ENCODE measurements around the gene LRG1.
A peak's percentile ranks its signal among the peaks of the same experiment; 100 is the strongest.

LRG1 gene

GRCh38 chr19:4505570-4506448 is 34.0 kb downstream of the LRG1 start:
- Histone ChIP-seq H3K4me3 (ENCODE audit: low read depth in 1 of 5, low read length in 5 of 5) (peak overlapping the region in 1 of 5 donors; percentile 25), H3K4me1 (ENCODE audit: control insufficient read depth in 5 of 5, insufficient read depth in 5 of 5, low read length in 5 of 5) (peaks cover 9 to 73% (median 56%) of the 10 kb centered on the region in 5 donors), H3K27ac (ENCODE audit: low read depth, low read length) (peak overlapping the region; percentile 90), H3K36me3 (ENCODE audit: control insufficient read depth in 5 of 5, insufficient read depth in 5 of 5, low read length in 5 of 5) (peaks cover 0 to 76% (median 67%) of the 10 kb centered on the region in 5 donors), H3K9me3 (ENCODE audit: control insufficient read depth in 5 of 5, low read length in 5 of 5) (peaks cover 0 to 2% (median 0%) of the 10 kb centered on the region in 5 donors), H3K9ac (ENCODE audit: low read length in 5 of 5) (peak overlapping the region in 1 of 5 donors; percentile 5), H3K27me3 (ENCODE audit: control insufficient read depth in 5 of 5, insufficient read depth in 4 of 5, low read length in 5 of 5) (no peaks in the 10 kb centered on the region)

GRCh38 chr19:4504891-4505569 is 34.8 kb downstream of the LRG1 start:
- Histone ChIP-seq H3K4me3 (ENCODE audit: low read depth in 1 of 5, low read length in 5 of 5) (peak overlapping the region in 2 of 5 donors; percentile 6 to 35), H3K27ac (ENCODE audit: low read depth, low read length) (peak overlapping the region; percentile 90), H3K27me3 (ENCODE audit: control insufficient read depth in 5 of 5, insufficient read depth in 4 of 5, low read length in 5 of 5) (no peaks in the 10 kb centered on the region), H3K36me3 (ENCODE audit: control insufficient read depth in 5 of 5, insufficient read depth in 5 of 5, low read length in 5 of 5) (peaks cover 0 to 81% (median 71%) of the 10 kb centered on the region in 5 donors), H3K9me3 (ENCODE audit: control insufficient read depth in 5 of 5, low read length in 5 of 5) (no peaks in the 10 kb centered on the region), H3K9ac (ENCODE audit: low read length in 5 of 5) (peak overlapping the region in 1 of 5 donors; percentile 48), H3K4me1 (ENCODE audit: control insufficient read depth in 5 of 5, insufficient read depth in 5 of 5, low read length in 5 of 5) (peaks cover 9 to 69% (median 56%) of the 10 kb centered on the region in 5 donors)

DNA sequence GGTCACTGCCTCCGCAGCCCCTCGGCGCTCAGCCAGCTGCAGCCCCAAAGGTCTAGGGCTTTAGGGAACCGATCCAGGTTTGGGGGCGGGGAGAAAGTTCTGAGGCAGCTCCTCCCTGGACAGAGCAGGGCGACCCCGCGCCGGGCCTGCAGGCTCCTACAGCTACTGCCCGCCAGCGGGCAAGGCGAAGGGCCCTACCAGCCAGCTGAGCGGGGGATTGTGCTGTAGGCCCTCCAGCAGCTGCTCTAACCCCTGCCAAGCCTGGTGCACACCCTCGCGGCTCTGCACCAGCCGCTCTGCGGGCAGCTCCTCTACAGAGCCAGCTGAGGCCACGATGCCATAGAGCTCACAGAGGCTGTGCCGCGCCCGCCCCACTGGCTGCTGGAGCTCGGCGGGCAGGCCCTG is 35.5 kb downstream of the LRG1 start:
- no peak overlapping the region for H3K9ac ChIP-seq (ENCODE audit: low read length in 5 of 5)
- H3K9me3 ChIP-seq (ENCODE audit: control insufficient read depth in 5 of 5, low read length in 5 of 5) = no peaks in the 10 kb centered on the region
- H3K27ac ChIP-seq (ENCODE audit: low read depth, low read length) = peak overlapping the region; percentile 90
- no peaks in the 10 kb centered on the region for H3K27me3 ChIP-seq (ENCODE audit: control insufficient read depth in 5 of 5, insufficient read depth in 4 of 5, low read length in 5 of 5)
- peak overlapping the region in 2 of 5 donors; percentile 6 to 35 for H3K4me3 ChIP-seq (ENCODE audit: low read depth in 1 of 5, low read length in 5 of 5)
- peaks cover 9 to 69% (median 56%) of the 10 kb centered on the region in 5 donors for H3K4me1 ChIP-seq (ENCODE audit: control insufficient read depth in 5 of 5, insufficient read depth in 5 of 5, low read length in 5 of 5)
- peaks cover 0 to 86% (median 76%) of the 10 kb centered on the region in 5 donors for H3K36me3 ChIP-seq (ENCODE audit: control insufficient read depth in 5 of 5, insufficient read depth in 5 of 5, low read length in 5 of 5)

GRCh38 chr19:4503825-4504170 is 36.0 kb downstream of the LRG1 start:
- peaks cover 0 to 87% (median 76%) of the 10 kb centered on the region in 5 donors for H3K36me3 ChIP-seq (ENCODE audit: control insufficient read depth in 5 of 5, insufficient read depth in 5 of 5, low read length in 5 of 5)

DNA sequence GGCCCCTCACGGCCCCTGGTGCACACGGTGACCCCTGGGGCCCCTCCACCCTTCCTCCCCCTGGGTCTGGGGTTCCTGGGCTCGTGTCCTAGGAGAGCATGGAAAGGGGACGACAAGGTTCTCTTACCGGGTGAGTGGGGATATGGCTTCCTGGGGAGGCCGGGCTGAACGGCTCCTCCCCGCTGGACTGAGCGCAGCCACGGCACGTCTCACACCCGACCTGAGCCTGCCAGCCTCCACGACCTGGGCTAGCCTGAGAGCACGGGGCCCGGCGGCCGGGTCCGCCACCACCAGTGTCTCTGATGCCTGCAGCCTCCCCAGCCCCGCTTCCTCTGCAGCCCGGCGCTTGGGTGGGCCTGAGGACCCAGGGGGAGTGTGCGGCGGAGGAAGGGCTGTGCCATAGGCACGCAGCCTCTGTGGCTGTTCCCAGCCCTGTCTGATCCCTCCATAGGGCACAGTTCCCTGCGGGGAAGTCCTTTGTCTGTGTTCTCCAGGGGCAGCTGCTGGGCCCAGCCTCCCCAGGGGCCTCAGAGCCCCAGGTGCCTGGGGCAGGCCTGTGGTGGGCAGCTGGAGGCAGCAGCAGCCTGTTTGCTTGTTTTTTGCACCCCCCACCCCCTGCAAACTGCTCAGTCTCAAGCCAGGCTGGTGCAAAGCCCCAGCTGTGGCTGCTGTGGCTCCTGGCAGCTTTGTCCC is 36.6 kb downstream of the LRG1 start:
- peaks cover 0 to 88% (median 77%) of the 10 kb centered on the region in 5 donors for H3K36me3 ChIP-seq (ENCODE audit: control insufficient read depth in 5 of 5, insufficient read depth in 5 of 5, low read length in 5 of 5)
- H3K9ac ChIP-seq (ENCODE audit: low read length in 5 of 5) = no peak overlapping the region
- no peaks in the 10 kb centered on the region for H3K9me3 ChIP-seq (ENCODE audit: control insufficient read depth in 5 of 5, low read length in 5 of 5)
- H3K4me3 ChIP-seq (ENCODE audit: low read depth in 1 of 5, low read length in 5 of 5) = peak overlapping the region in 1 of 5 donors; percentile 35
- H3K4me1 ChIP-seq (ENCODE audit: control insufficient read depth in 5 of 5, insufficient read depth in 5 of 5, low read length in 5 of 5) = peaks cover 9 to 64% (median 53%) of the 10 kb centered on the region in 5 donors
- H3K27ac ChIP-seq (ENCODE audit: low read depth, low read length) = peak overlapping the region; percentile 90
- H3K27me3 ChIP-seq (ENCODE audit: control insufficient read depth in 5 of 5, insufficient read depth in 4 of 5, low read length in 5 of 5) = no peaks in the 10 kb centered on the region

More at GRCh38 chr19:4503825-4504170, 36.0 kb downstream of the LRG1 start:
- Histone ChIP-seq H3K4me3 (ENCODE audit: low read depth in 1 of 5, low read length in 5 of 5) (peak overlapping the region in 1 of 5 donors; percentile 35), H3K9me3 (ENCODE audit: control insufficient read depth in 5 of 5, low read length in 5 of 5) (no peaks in the 10 kb centered on the region), H3K4me1 (ENCODE audit: control insufficient read depth in 5 of 5, insufficient read depth in 5 of 5, low read length in 5 of 5) (peaks cover 9 to 69% (median 56%) of the 10 kb centered on the region in 5 donors), H3K27me3 (ENCODE audit: control insufficient read depth in 5 of 5, insufficient read depth in 4 of 5, low read length in 5 of 5) (no peaks in the 10 kb centered on the region), H3K27ac (ENCODE audit: low read depth, low read length) (peak overlapping the region; percentile 90), H3K9ac (ENCODE audit: low read length in 5 of 5) (no peak overlapping the region)

DNA sequence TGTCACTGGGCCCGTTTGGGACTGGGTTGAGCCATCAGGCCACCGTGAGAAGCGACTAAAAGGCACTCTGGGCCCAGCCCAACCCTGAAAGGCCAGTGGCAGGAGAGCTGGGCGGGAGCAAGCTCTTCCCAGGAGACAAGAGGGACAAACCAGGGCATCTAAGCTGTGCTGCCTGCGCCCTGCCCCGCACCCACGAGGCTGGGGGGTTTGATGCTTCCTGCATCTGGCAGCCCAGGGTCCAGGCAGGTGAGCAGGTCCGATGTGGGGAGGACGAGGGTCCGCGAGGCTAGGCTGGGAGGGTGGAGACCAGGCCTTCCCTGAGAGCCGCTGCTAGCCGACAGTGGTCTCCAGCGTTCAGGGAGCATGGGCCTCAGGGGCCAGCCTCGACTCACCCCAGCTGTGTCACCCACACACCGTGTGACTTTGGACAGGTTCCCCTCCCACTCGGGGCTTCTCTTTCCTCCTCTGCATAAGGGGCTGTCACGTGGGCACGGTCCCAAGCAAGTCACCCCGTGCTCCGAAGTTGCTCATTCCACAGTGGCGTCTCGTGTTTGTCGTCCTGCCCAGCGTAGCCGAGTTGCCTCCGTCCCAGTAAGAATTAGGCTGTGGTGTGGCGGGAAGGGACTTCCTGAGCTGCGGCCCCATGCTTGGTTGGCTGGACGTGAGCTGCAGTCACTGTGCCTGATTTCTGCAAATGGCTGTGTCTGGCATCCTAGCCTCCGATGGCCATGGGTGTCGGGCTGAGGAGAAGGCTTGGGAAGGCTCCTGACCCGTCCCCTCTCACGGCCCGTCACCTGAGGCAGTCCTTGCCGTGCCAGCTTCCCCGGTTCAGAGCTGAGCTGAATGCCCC is 37.3 kb downstream of the LRG1 start:
- peak overlapping the region; percentile 65 for H3K27ac ChIP-seq (ENCODE audit: low read depth, low read length)
- H3K4me1 ChIP-seq (ENCODE audit: control insufficient read depth in 5 of 5, insufficient read depth in 5 of 5, low read length in 5 of 5) = peaks cover 9 to 56% (median 47%) of the 10 kb centered on the region in 5 donors
- peak overlapping the region in 1 of 5 donors; percentile 2 for H3K9ac ChIP-seq (ENCODE audit: low read length in 5 of 5)
- no peaks in the 10 kb centered on the region for H3K27me3 ChIP-seq (ENCODE audit: control insufficient read depth in 5 of 5, insufficient read depth in 4 of 5, low read length in 5 of 5)
- peaks cover 0 to 93% (median 79%) of the 10 kb centered on the region in 5 donors for H3K36me3 ChIP-seq (ENCODE audit: control insufficient read depth in 5 of 5, insufficient read depth in 5 of 5, low read length in 5 of 5)
- H3K4me3 ChIP-seq (ENCODE audit: low read depth in 1 of 5, low read length in 5 of 5) = no peak overlapping the region
- no peaks in the 10 kb centered on the region for H3K9me3 ChIP-seq (ENCODE audit: control insufficient read depth in 5 of 5, low read length in 5 of 5)

DNA sequence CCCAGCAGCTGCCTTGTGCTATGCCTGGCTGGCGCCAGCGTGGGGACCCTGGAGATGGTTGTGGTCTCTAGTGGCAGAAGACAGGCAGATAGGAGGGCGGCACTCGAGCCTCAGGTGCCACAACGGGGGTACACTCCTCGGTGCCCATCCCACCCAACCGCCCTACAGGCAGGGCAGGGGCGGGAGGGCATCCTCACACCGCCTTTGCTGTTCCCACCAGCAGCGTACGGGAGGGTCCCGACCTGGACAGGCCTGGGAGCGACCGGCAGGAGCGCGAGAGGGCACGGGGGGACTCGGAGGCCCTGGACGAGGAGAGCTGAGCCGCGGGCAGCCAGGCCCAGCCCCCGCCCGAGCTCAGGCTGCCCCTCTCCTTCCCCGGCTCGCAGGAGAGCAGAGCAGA is 38.1 kb downstream of the LRG1 start:
- Histone ChIP-seq H3K4me3 (ENCODE audit: low read depth in 1 of 5, low read length in 5 of 5) (no peak overlapping the region), H3K9me3 (ENCODE audit: control insufficient read depth in 5 of 5, low read length in 5 of 5) (no peaks in the 10 kb centered on the region), H3K4me1 (ENCODE audit: control insufficient read depth in 5 of 5, insufficient read depth in 5 of 5, low read length in 5 of 5) (peaks cover 9 to 48% (median 39%) of the 10 kb centered on the region in 5 donors), H3K27ac (ENCODE audit: low read depth, low read length) (peak overlapping the region; percentile 65), H3K9ac (ENCODE audit: low read length in 5 of 5) (no peak overlapping the region), H3K27me3 (ENCODE audit: control insufficient read depth in 5 of 5, insufficient read depth in 4 of 5, low read length in 5 of 5) (no peaks in the 10 kb centered on the region), H3K36me3 (ENCODE audit: control insufficient read depth in 5 of 5, insufficient read depth in 5 of 5, low read length in 5 of 5) (peaks cover 0 to 91% (median 76%) of the 10 kb centered on the region in 5 donors)

GRCh38 chr19:4500841-4501591 is 38.8 kb downstream of the LRG1 start:
- no peaks in the 10 kb centered on the region for H3K27me3 ChIP-seq (ENCODE audit: control insufficient read depth in 5 of 5, insufficient read depth in 4 of 5, low read length in 5 of 5)
- H3K9me3 ChIP-seq (ENCODE audit: control insufficient read depth in 5 of 5, low read length in 5 of 5) = no peaks in the 10 kb centered on the region
- H3K27ac ChIP-seq (ENCODE audit: low read depth, low read length) = peak overlapping the region; percentile 65
- peaks cover 0 to 91% (median 80%) of the 10 kb centered on the region in 5 donors for H3K36me3 ChIP-seq (ENCODE audit: control insufficient read depth in 5 of 5, insufficient read depth in 5 of 5, low read length in 5 of 5)
- no peak overlapping the region for H3K4me3 ChIP-seq (ENCODE audit: low read depth in 1 of 5, low read length in 5 of 5)
- H3K4me1 ChIP-seq (ENCODE audit: control insufficient read depth in 5 of 5, insufficient read depth in 5 of 5, low read length in 5 of 5) = peaks cover 9 to 42% (median 33%) of the 10 kb centered on the region in 5 donors
- no peak overlapping the region for H3K9ac ChIP-seq (ENCODE audit: low read length in 5 of 5)

Data from subcutaneous abdominal adipose tissue (tissue), 5 donors.